ENCODE data around the gene ATG16L2.
"Not testable (repeated sequence)": the region's sequence is repeated elsewhere in the genome, so short reads cannot be mapped to it uniquely, and the experiment has no call there.

ATG16L2 gene

GRCh38 chr11:72807021-72807693 is 7.1 kb upstream of the ATG16L2 start:
- Histone ChIP-seq H3K4me1 (ENCODE audit: control insufficient read depth, insufficient read depth, low read length) (peaks cover 3% of the 10 kb centered on the region), H3K9ac (ENCODE audit: low read length in 2 of 2) (no peak overlapping the region), H3K27ac (ENCODE audit: low read length) (no peak overlapping the region), H3K9me3 (ENCODE audit: control insufficient read depth in 2 of 2, low read length in 2 of 2) (no peaks in the 10 kb centered on the region), H3K27me3 (ENCODE audit: control insufficient read depth in 1 of 2, insufficient read depth in 2 of 2, low read length in 2 of 2) (no peaks in the 10 kb centered on the region), H3K36me3 (ENCODE audit: control insufficient read depth in 2 of 2, insufficient read depth in 2 of 2, low read length in 2 of 2) (peaks cover 0 to 6% of the 10 kb centered on the region in 2 donors), H3K4me3 (ENCODE audit: low read length in 2 of 2) (no peak overlapping the region)

DNA sequence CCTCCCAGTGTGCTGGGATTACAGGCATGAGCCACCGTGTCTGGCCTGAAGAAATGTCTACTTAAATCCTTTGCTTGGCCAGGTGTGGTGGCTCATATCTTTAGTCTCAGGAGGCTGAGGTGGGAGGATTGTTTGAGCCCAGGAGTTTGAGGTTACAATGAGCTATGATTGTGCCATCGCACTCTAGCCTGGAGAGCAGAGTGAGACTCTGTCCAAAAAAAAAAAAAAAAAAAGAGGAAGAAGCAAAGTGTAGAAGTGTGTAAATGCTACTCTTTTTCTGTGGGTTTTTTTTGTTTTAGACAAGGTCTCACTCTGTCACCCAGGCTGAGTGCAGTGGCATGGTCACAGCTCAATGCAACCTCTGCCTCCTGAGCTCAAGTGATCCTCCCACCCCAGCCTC is 6.4 kb upstream of the ATG16L2 start:
- Histone ChIP-seq H3K36me3 (ENCODE audit: control insufficient read depth in 2 of 2, insufficient read depth in 2 of 2, low read length in 2 of 2) (peaks cover 0 to 6% of the 10 kb centered on the region in 2 donors), H3K27ac (ENCODE audit: low read length) (no peak overlapping the region), H3K27me3 (ENCODE audit: control insufficient read depth in 1 of 2, insufficient read depth in 2 of 2, low read length in 2 of 2) (no peaks in the 10 kb centered on the region), H3K4me3 (ENCODE audit: low read length in 2 of 2) (no peak overlapping the region), H3K9me3 (ENCODE audit: control insufficient read depth in 2 of 2, low read length in 2 of 2) (no peaks in the 10 kb centered on the region), H3K4me1 (ENCODE audit: control insufficient read depth, insufficient read depth, low read length) (peaks cover 8% of the 10 kb centered on the region), H3K9ac (ENCODE audit: low read length in 2 of 2) (no peak overlapping the region)

DNA sequence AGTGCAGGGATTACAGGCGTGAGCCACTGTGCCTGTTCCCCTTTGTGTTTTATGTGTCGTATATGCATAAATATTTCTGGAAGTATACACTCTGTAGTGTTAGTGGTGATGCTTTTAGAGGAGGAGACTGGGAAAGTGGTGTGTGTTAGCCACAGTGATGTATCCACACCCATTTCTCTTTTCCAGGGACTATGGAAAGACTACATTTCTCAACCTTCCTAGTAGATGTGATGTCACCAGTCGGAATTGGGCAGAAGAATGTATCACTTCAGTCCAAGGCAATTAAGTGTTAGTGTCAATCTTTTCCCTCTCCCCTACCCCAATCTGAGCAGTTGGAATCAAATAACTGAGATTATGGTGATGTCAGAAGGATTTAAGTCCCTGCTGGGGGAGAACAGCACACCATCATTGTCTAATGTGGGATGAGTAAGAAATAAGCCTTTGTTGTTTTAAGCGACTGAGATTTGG is 5.8 kb upstream of the ATG16L2 start:
- Histone ChIP-seq H3K9me3 (ENCODE audit: control insufficient read depth in 2 of 2, low read length in 2 of 2) (no peaks in the 10 kb centered on the region), H3K27me3 (ENCODE audit: control insufficient read depth in 1 of 2, insufficient read depth in 2 of 2, low read length in 2 of 2) (no peaks in the 10 kb centered on the region), H3K36me3 (ENCODE audit: control insufficient read depth in 2 of 2, insufficient read depth in 2 of 2, low read length in 2 of 2) (peaks cover 0 to 6% of the 10 kb centered on the region in 2 donors), H3K4me3 (ENCODE audit: low read length in 2 of 2) (no peak overlapping the region), H3K27ac (ENCODE audit: low read length) (no peak overlapping the region), H3K4me1 (ENCODE audit: control insufficient read depth, insufficient read depth, low read length) (peaks cover 14% of the 10 kb centered on the region), H3K9ac (ENCODE audit: low read length in 2 of 2) (no peak overlapping the region)

GRCh38 chr11:72811686-72812085 is 2.5 kb upstream of the ATG16L2 start:
- H3K4me1 ChIP-seq (ENCODE audit: control insufficient read depth, insufficient read depth, low read length): peaks cover 33% of the 10 kb centered on the region
- not testable (repeated sequence) for H3K27ac ChIP-seq (ENCODE audit: low read length); H3K27me3 ChIP-seq (ENCODE audit: control insufficient read depth in 1 of 2, insufficient read depth in 2 of 2, low read length in 2 of 2); H3K9me3 ChIP-seq (ENCODE audit: control insufficient read depth in 2 of 2, low read length in 2 of 2); H3K4me3 ChIP-seq (ENCODE audit: low read length in 2 of 2); H3K9ac ChIP-seq (ENCODE audit: low read length in 2 of 2); H3K36me3 ChIP-seq (ENCODE audit: control insufficient read depth in 2 of 2, insufficient read depth in 2 of 2, low read length in 2 of 2)

- Histone ChIP-seq H3K4me1 (ENCODE audit: control insufficient read depth, insufficient read depth, low read length) (peaks cover 33% of the 10 kb centered on the region), H3K4me3 (ENCODE audit: low read length in 2 of 2) (peak overlapping the region; percentile 88 to 97)
Observed at GRCh38 chr11:72812604-72812966, 1.6 kb upstream of the ATG16L2 start.

DNA sequence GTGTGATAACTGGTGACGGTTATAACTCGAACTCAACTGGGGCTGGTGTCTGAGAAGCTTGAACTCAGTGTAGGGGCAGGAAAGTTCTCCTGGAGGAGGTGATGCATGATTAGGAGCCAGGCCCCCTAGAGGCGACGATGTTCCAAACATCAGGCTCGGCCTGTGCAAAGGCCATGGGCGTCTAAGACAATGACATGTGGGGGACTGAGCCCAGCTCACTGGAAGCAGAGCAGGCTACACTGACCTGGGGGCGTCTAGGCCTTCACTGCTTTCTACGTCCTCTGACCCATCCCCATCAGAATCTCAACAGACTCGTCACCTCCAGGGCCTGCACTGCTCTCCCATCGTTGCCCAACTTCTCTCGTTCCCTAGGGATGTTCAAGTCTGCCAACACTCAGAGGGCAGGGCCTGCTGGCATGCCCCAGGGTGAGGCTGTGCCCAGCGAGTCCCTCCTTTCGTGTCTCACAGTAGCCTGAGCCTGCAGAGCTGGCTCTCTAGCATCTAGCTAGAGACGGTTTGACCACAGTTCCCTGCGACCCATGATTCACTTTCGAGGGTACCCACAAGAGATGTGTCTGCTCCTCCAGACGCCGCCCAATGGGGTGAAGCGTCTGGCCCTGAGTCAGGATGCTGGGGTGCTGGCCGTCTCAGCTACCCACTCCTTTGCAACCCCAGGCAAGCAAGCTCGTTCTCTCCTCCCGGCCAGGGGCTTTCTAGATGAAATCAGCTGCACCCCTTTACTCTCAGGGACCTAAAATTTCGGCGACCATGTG is 1.1 kb upstream of the ATG16L2 start:
- H3K36me3 ChIP-seq (ENCODE audit: control insufficient read depth in 2 of 2, insufficient read depth in 2 of 2, low read length in 2 of 2): peaks cover 3 to 9% of the 10 kb centered on the region in 2 donors
- H3K27me3 ChIP-seq (ENCODE audit: control insufficient read depth in 1 of 2, insufficient read depth in 2 of 2, low read length in 2 of 2): no peaks in the 10 kb centered on the region
- no peaks in the 10 kb centered on the region for H3K9me3 ChIP-seq (ENCODE audit: control insufficient read depth in 2 of 2, low read length in 2 of 2)
- peak overlapping the region; percentile 85 for H3K9ac ChIP-seq (ENCODE audit: low read length in 2 of 2)
- H3K4me1 ChIP-seq (ENCODE audit: control insufficient read depth, insufficient read depth, low read length): peaks cover 33% of the 10 kb centered on the region
- H3K4me3 ChIP-seq (ENCODE audit: low read length in 2 of 2): peak overlapping the region; percentile 88 to 97
- peak overlapping the region; percentile 88 for H3K27ac ChIP-seq (ENCODE audit: low read length)

More at GRCh38 chr11:72812604-72812966, 1.6 kb upstream of the ATG16L2 start:
- Histone ChIP-seq H3K9ac (ENCODE audit: low read length in 2 of 2) (peak overlapping the region; percentile 85), H3K36me3 (ENCODE audit: control insufficient read depth in 2 of 2, insufficient read depth in 2 of 2, low read length in 2 of 2) (peaks cover 0 to 8% of the 10 kb centered on the region in 2 donors), H3K27ac (ENCODE audit: low read length) (peak overlapping the region; percentile 88), H3K9me3 (ENCODE audit: control insufficient read depth in 2 of 2, low read length in 2 of 2) (no peaks in the 10 kb centered on the region), H3K27me3 (ENCODE audit: control insufficient read depth in 1 of 2, insufficient read depth in 2 of 2, low read length in 2 of 2) (no peaks in the 10 kb centered on the region)

DNA sequence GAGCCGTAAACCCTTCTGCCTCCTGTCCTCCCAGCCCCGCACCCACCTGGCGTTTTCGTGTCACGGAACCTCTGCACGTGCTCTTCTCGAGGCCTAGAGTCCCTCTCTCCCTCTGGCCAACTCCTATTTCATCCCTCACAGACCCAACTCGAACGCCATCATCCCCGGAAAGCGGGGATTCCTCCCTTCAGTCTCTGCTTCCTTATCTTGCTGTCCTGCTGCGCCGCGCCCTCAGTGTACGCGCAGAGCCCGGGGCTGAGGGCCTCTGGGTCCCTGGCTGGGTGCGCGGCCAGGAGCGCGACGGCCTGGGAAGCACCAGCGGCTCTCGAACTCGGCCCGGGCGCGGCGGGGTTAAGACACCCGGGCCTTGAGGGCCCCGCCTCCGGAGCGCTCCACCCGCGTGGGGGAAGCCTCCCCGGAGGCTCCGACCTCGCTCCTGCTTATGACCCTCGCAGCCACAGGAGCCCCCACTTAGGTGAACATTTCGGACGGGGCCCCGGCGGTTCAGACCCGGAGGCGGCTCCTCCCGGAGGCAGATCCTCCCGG is 398 bp upstream of the ATG16L2 start:
- H3K27me3 ChIP-seq (ENCODE audit: control insufficient read depth in 1 of 2, insufficient read depth in 2 of 2, low read length in 2 of 2): no peaks in the 10 kb centered on the region
- peak overlapping the region; percentile 85 for H3K9ac ChIP-seq (ENCODE audit: low read length in 2 of 2)
- H3K4me1 ChIP-seq (ENCODE audit: control insufficient read depth, insufficient read depth, low read length): peaks cover 33% of the 10 kb centered on the region
- H3K27ac ChIP-seq (ENCODE audit: low read length): peak overlapping the region; percentile 88
- H3K4me3 ChIP-seq (ENCODE audit: low read length in 2 of 2): peak overlapping the region; percentile 88 to 97
- H3K36me3 ChIP-seq (ENCODE audit: control insufficient read depth in 2 of 2, insufficient read depth in 2 of 2, low read length in 2 of 2): peaks cover 3 to 11% of the 10 kb centered on the region in 2 donors
- H3K9me3 ChIP-seq (ENCODE audit: control insufficient read depth in 2 of 2, low read length in 2 of 2): no peaks in the 10 kb centered on the region

DNA sequence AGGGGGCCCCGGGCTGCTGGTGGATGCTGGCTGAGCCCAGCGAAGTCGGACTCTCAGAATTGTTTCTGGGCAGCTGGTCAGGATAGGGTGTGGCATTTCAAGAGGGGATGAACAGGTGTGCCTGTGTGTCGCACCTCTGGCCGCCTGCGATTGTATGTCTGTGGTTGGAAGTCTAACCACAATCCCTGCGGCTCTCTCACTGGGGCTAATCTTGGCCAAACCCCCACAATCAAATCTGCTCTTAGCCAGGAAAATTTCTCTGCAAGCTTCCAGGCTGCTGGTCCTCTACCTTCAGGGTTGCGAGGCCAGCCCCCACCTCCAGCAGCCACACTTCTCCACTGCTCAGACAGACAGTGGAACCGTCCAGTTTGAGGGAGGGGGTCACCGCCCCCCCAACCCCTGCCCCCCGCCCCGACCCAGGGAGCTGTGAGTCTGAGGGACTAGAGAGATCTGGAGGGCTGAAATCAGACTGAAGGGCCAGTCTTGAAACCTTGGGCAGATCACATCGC is 953 bp downstream of the ATG16L2 start:
- H3K4me3 ChIP-seq (ENCODE audit: low read length in 2 of 2): peak overlapping the region; percentile 88 to 97
- no peaks in the 10 kb centered on the region for H3K9me3 ChIP-seq (ENCODE audit: control insufficient read depth in 2 of 2, low read length in 2 of 2)
- peak overlapping the region; percentile 85 to 86 for H3K9ac ChIP-seq (ENCODE audit: low read length in 2 of 2)
- H3K27me3 ChIP-seq (ENCODE audit: control insufficient read depth in 1 of 2, insufficient read depth in 2 of 2, low read length in 2 of 2): no peaks in the 10 kb centered on the region
- peaks cover 33% of the 10 kb centered on the region for H3K4me1 ChIP-seq (ENCODE audit: control insufficient read depth, insufficient read depth, low read length)
- H3K36me3 ChIP-seq (ENCODE audit: control insufficient read depth in 2 of 2, insufficient read depth in 2 of 2, low read length in 2 of 2): peaks cover 3 to 10% of the 10 kb centered on the region in 2 donors
- H3K27ac ChIP-seq (ENCODE audit: low read length): no peak overlapping the region

GRCh38 chr11:72816404-72816990 is 2.3 kb downstream of the ATG16L2 start:
- H3K4me3 ChIP-seq (ENCODE audit: low read length in 2 of 2): no peak overlapping the region
- H3K27ac ChIP-seq (ENCODE audit: low read length): no peak overlapping the region
- H3K36me3 ChIP-seq (ENCODE audit: control insufficient read depth in 2 of 2, insufficient read depth in 2 of 2, low read length in 2 of 2): peaks cover 3 to 11% of the 10 kb centered on the region in 2 donors
- no peaks in the 10 kb centered on the region for H3K9me3 ChIP-seq (ENCODE audit: control insufficient read depth in 2 of 2, low read length in 2 of 2)
- H3K4me1 ChIP-seq (ENCODE audit: control insufficient read depth, insufficient read depth, low read length): peaks cover 40% of the 10 kb centered on the region
- no peaks in the 10 kb centered on the region for H3K27me3 ChIP-seq (ENCODE audit: control insufficient read depth in 1 of 2, insufficient read depth in 2 of 2, low read length in 2 of 2)
- H3K9ac ChIP-seq (ENCODE audit: low read length in 2 of 2): no peak overlapping the region

DNA sequence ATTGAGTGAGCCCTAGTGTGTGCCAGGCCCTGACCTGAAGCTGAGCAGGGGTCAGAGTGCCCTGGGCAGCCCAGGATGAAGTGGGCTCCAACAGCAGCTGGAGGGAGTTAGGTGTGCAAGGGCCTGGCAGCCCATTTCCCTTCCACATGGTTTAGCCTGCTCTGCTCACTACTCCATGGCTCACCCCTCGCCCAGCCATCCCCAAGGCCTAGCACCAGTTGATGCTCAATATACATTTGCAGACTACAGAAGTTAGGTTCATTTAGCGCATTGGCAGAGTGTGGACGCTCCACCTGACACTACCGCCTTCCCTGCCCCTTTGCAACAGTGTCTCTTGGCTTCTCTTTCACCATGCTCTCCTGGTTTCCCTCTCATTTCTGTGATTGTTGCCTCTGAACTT is 3.8 kb downstream of the ATG16L2 start:
- Histone ChIP-seq H3K27me3 (ENCODE audit: control insufficient read depth in 1 of 2, insufficient read depth in 2 of 2, low read length in 2 of 2) (no peaks in the 10 kb centered on the region), H3K36me3 (ENCODE audit: control insufficient read depth in 2 of 2, insufficient read depth in 2 of 2, low read length in 2 of 2) (peaks cover 3 to 11% of the 10 kb centered on the region in 2 donors), H3K9ac (ENCODE audit: low read length in 2 of 2) (no peak overlapping the region), H3K27ac (ENCODE audit: low read length) (no peak overlapping the region), H3K4me3 (ENCODE audit: low read length in 2 of 2) (no peak overlapping the region), H3K9me3 (ENCODE audit: control insufficient read depth in 2 of 2, low read length in 2 of 2) (no peaks in the 10 kb centered on the region), H3K4me1 (ENCODE audit: control insufficient read depth, insufficient read depth, low read length) (peaks cover 38% of the 10 kb centered on the region)

Data from stomach smooth muscle (tissue), 2 donors.